Osteocyte (in vitro differentiated cells): Measurements from ENCODE around the gene CHPT1. TPM values are rescaled to one million over a fixed set of nuclear protein-coding genes. Genes with fewer than 3 reads are reported as not detected.

ENCODE experiments used
- DNase-seq: peaks from one replicate; pipeline ENCODE4 v3.0.0; 2021; ENCODE audit warnings: mixed read lengths; ENCODE audit not compliant: unreplicated experiment; ENCODE audit errors: extremely low spot score
- H3K27ac Mint-ChIP-seq: one replicate; pipeline ENCODE4 v1.8.0; 2021; ENCODE audit warnings: mild to moderate bottlenecking, mixed read lengths; ENCODE audit not compliant: unreplicated experiment
- H3K27me3 Mint-ChIP-seq: one replicate; pipeline ENCODE4 v1.8.0; 2021; ENCODE audit warnings: mixed read lengths; ENCODE audit not compliant: unreplicated experiment
- H3K36me3 Mint-ChIP-seq: one replicate; pipeline ENCODE4 v1.8.0; 2021; ENCODE audit warnings: mixed read lengths; ENCODE audit not compliant: unreplicated experiment
- H3K4me1 Mint-ChIP-seq: one replicate; pipeline ENCODE4 v1.8.0; 2021; ENCODE audit warnings: mixed read lengths; ENCODE audit not compliant: unreplicated experiment
- H3K4me3 Mint-ChIP-seq: one replicate; pipeline ENCODE4 v1.8.0; 2021; ENCODE audit warnings: mild to moderate bottlenecking, moderate library complexity, mixed read lengths; ENCODE audit not compliant: unreplicated experiment
- H3K9me3 Mint-ChIP-seq: one replicate; pipeline ENCODE4 v1.8.0; 2021; ENCODE audit warnings: mixed read lengths; ENCODE audit not compliant: unreplicated experiment
- long read RNA-seq: library from polyadenylated mRNA; unstranded; transcript quantifications from one replicate; pipeline ENCODE4 v2.0.0, GENCODE V29; 2021
- total RNA-seq: library from RNA; stranded (reverse); gene quantifications from 2 replicates; pipeline ENCODE4 v1.2.1, GENCODE V29; 2021
- TF ChIP-seq, protein P1 (sequence below): fragments of 200-600 bp; sonication (generic); IDR thresholded peaks from 2 replicates; pipeline ENCODE4 v1.5.0; 2021; ENCODE audit warnings: antibody characterized with exemption, mild to moderate bottlenecking, moderate library complexity

The CHPT1 gene
- 26.2 and 26.7 TPM in 2 replicates for total RNA-seq
- long read RNA-seq, partial matches to known transcripts: 1 of 3 reads
- long read RNA-seq, other reads (novel, unspliced or antisense): 0 of 3 reads

DNA sequence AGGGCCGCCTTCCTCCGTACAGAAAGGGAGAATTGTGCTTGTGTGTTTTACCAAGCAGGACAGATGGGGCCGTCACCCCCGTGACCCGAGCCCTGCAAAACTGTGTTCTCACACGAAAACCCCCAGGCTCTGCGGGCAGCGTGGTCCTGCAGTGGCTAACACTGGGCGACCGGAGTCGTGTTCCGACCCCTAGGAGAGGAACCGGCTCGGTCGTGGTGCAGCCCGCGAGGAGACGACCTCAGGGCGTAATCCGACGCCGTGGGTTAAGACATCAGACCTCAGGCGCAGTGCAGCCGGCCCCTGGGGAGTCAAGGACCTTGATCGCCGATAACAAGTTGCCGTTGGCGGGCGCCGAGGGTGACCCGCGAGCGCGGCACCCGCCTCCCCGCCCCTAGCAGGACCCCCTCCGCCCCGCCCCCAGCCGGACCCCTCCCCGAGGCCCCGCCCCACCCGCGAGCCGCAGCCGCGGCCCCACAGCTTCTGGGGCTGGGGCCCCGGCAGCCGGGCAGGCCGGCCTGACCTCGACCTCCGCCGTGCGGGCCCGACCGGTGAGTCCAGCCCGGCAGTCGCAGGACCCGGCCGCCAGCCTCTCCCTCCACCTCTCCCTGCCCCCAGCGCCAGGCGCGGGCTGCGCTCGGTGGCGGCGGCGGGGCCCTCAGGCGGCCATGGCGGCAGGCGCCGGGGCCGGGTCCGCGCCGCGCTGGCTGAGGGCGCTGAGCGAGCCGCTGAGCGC is at the start of gene CHPT1:
Gene CHPT1, plus strand, starts transcription at position 444 of the 733 bp plus-strand sequence. Its CDS starts 222 bp downstream, at position 666.
- Mint-ChIP-seq H3K27me3 (no peaks in the 10 kb centered on the region), H3K9me3 (no peaks in the 10 kb centered on the region), H3K4me1 (peaks cover 35% of the 10 kb centered on the region), H3K27ac (peak within 1 kb of the TSS; percentile 81), H3K36me3 (no peaks in the 10 kb centered on the region), H3K4me3 (peak within 1 kb of the TSS; percentile 87)
- TF ChIP-seq, protein P1, sequence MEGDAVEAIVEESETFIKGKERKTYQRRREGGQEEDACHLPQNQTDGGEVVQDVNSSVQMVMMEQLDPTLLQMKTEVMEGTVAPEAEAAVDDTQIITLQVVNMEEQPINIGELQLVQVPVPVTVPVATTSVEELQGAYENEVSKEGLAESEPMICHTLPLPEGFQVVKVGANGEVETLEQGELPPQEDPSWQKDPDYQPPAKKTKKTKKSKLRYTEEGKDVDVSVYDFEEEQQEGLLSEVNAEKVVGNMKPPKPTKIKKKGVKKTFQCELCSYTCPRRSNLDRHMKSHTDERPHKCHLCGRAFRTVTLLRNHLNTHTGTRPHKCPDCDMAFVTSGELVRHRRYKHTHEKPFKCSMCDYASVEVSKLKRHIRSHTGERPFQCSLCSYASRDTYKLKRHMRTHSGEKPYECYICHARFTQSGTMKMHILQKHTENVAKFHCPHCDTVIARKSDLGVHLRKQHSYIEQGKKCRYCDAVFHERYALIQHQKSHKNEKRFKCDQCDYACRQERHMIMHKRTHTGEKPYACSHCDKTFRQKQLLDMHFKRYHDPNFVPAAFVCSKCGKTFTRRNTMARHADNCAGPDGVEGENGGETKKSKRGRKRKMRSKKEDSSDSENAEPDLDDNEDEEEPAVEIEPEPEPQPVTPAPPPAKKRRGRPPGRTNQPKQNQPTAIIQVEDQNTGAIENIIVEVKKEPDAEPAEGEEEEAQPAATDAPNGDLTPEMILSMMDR: no peak
- DNase-seq: peak; percentile 86

DNA sequence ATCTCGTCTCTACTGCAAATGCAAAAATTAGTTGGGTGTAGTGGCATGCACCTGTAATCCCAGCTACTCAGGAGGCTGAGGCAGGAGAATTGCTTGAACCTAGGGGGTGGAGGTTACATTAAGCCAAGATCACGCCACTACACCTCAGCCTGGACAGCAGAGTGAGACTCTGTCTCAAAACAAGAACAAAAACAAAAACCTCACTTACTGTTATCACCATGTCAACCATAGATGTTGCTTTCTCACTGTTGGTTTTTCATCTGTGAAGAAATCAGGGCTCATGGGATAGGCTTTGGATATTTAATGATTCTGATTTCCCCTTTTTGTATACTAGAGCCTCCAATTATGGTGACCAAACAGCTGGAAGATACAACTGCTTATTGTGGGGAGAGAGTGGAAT is 49.7 kb upstream of the CHPT1 start:
- no peak overlapping the region for H3K4me3 Mint-ChIP-seq
- H3K36me3 Mint-ChIP-seq: no peaks in the 10 kb centered on the region
- H3K4me1 Mint-ChIP-seq: no peaks in the 10 kb centered on the region
- peaks cover 19% of the 10 kb centered on the region for H3K27me3 Mint-ChIP-seq
- DNase-seq: no peak
- no peak overlapping the region for H3K27ac Mint-ChIP-seq
- H3K9me3 Mint-ChIP-seq: no peaks in the 10 kb centered on the region
- TF ChIP-seq, protein P1: no peak

DNA sequence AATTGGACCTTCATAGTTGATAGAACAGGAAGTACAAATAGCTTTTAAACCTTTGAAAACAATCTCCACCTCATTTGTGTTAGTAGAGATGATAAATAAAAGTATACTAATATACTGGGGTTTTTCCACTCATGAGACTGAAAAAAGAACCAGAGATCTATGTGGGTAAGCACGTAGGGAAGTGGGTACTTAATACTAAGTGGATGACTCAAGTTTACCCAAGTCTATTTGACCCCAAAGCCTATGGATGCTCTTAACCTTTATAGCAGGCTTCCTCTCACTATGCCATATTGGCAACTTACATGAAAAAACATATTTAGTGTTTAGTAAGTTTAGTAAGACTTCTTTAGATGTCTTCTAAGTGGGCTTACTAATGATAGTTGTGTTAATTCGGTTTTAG is 49.2 kb upstream of the CHPT1 start:
- peaks cover 19% of the 10 kb centered on the region for H3K27me3 Mint-ChIP-seq
- no peak for DNase-seq
- H3K4me1 Mint-ChIP-seq: no peaks in the 10 kb centered on the region
- H3K9me3 Mint-ChIP-seq: no peaks in the 10 kb centered on the region
- no peaks in the 10 kb centered on the region for H3K36me3 Mint-ChIP-seq
- no peak overlapping the region for H3K27ac Mint-ChIP-seq
- no peak overlapping the region for H3K4me3 Mint-ChIP-seq
- TF ChIP-seq, protein P1: no peak

DNA sequence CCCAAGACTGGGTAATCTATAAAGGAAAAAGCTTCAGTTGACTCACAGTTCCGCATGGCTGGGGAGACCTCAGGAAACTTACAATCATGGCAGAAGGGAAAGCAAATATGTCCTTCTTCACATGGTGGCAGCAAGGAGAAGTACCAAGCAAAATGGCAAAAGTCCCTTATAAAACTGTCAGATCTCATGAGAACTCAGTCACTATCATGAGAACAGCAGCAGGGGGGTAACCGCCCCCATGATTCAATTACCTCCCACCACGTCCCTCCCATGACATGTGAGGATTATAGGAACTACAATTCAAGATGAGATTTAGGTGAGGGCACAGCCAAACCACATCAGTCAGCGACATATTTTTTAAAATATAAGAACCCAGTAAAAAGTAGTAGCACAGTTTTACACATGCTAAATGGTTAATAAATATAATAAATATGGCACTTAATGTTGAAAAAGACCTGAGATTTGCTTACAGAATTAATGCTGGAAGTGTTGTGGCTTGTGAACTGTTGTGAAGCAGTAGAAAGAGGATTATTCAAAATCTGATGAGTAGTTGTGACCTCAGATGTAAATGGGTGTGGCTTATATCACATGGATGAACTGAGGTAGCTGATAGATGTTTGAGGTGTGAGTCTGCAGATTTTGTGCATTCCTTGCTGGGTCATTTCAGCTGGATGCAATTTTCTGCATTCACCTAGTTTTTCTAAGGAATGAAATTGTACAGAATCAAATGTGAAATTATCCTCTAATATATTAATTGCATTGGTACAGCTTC is 46.9 kb upstream of the CHPT1 start:
- H3K9me3 Mint-ChIP-seq: no peaks in the 10 kb centered on the region
- H3K36me3 Mint-ChIP-seq: no peaks in the 10 kb centered on the region
- H3K27ac Mint-ChIP-seq: no peak overlapping the region
- TF ChIP-seq, protein P1: no peak
- no peak for DNase-seq
- no peaks in the 10 kb centered on the region for H3K4me1 Mint-ChIP-seq
- no peak overlapping the region for H3K4me3 Mint-ChIP-seq
- H3K27me3 Mint-ChIP-seq: peaks cover 21% of the 10 kb centered on the region

DNA sequence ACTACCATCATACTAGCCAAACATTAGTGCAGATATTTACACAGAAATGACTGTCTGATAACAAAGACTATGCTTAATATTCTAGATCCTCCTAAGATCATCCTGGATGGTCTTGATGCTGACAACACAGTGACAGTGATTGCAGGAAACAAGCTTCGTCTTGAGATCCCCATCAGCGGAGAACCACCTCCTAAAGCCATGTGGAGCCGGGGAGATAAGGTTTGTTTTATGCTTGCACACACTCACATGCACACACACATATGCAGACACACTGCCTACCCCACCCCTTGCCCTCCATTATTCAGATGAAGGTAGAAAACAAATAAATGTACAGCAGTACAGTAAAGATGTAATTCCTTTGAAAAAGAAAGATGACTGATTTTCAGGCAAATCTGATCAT is 44.4 kb upstream of the CHPT1 start:
- Mint-ChIP-seq H3K27ac (no peak overlapping the region), H3K27me3 (peaks cover 27% of the 10 kb centered on the region), H3K36me3 (no peaks in the 10 kb centered on the region), H3K9me3 (no peaks in the 10 kb centered on the region), H3K4me3 (no peak overlapping the region), H3K4me1 (no peaks in the 10 kb centered on the region)
- TF ChIP-seq, protein P1: no peak
- DNase-seq: no peak
